Right lobe of liver (tissue), 4 donors: ENCODE data around the gene NME9.

Experiments used
- POLR2A ChIP-seq: fragments of 450-650 bp; IDR thresholded peaks from one replicate; pipeline ENCODE4 v1.6.1; 2017; ENCODE audit warnings: antibody characterized with exemption, mild to moderate bottlenecking
- TF ChIP-seq, protein P1 (sequence below), 4 donors: fragments of 200-600 bp in 3 of 4; fragments of 450-650 bp in 1 of 4; IDR thresholded peaks; one replicate each; pipeline versions ENCODE4 v1.5.1 to v1.8.0; 2016 to 2022; ENCODE audit warnings: antibody characterized with exemption in 4 of 4, mild to moderate bottlenecking in 2 of 4
- donor health status: DM: no; HTN: no; CAD: no.
- donor health status: DM: no; HTN: no; CAD: no.
- donor health status: DM: no; HTN: yes; CAD: no.

DNA sequence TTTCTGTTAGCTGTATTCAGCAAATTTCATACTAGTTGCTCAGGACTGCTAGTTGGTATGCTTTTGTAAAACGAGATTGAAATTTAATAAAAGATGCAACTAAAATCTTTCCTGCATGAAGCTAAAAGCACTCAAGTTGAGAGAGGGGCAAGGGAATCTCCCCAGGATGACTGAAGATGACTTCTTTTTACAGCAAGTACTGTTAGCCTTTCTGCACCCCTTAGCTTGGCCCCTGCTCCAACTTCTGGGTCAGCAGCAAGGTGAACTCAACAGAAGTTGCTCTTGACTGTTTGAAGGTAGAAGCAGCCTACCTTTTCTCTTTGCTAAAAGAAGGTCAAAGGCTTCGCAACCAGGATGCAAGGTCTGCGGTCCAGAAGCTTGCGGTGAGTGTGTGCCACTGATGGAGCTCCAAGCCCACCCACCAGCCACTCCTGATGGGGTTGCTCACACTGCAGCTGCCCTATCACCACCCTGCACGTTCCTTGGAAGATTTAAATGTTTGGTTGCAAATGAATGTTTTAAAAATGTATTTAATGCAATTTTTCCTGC, 32.5 kb downstream of the NME9 start:
- TF ChIP-seq POLR2A, result no peak
- TF ChIP-seq, protein P1, sequence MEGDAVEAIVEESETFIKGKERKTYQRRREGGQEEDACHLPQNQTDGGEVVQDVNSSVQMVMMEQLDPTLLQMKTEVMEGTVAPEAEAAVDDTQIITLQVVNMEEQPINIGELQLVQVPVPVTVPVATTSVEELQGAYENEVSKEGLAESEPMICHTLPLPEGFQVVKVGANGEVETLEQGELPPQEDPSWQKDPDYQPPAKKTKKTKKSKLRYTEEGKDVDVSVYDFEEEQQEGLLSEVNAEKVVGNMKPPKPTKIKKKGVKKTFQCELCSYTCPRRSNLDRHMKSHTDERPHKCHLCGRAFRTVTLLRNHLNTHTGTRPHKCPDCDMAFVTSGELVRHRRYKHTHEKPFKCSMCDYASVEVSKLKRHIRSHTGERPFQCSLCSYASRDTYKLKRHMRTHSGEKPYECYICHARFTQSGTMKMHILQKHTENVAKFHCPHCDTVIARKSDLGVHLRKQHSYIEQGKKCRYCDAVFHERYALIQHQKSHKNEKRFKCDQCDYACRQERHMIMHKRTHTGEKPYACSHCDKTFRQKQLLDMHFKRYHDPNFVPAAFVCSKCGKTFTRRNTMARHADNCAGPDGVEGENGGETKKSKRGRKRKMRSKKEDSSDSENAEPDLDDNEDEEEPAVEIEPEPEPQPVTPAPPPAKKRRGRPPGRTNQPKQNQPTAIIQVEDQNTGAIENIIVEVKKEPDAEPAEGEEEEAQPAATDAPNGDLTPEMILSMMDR (IDR thresholded peaks at IDR 0.05), result no peak
